ENCODE results near the gene NEUROG1.

Gene NEUROG1

DNA sequence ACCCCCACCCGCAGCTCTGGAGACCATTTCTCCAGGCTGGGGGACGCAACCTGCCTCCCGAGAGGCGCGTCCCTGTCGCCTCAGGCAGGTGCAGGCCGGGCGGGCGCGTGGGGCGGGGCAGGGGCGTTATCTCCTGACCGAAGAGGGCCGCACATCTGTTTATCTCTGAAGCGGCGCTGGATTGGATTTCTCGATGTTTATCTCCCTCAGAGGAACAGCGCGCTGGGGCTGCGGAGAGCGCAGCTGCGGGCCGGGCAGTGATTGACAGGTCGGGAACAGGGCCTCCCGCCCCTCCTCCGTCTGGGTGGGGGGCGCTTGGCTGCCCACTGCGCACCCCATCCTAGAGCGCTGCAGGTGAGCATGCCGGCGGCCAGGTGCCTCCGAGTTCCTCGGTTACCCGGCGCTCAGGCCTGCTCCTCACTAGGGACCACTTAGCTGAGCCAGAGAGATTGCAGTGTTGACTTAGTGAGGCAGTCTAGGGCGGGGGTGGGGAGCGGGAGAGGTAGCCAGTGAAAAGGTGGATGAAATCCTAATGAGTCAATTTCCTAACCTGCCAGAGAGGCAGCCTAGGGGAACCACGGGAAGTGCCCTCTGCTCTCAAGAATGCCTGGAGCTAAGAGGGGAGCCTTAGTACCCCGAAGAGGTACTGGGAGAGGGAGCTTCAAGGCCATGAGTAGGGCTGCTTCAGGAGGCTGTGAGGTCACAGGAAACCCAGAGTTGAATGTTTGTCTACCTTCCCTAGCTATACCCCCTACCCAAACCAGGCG is 44.0 kb downstream of the NEUROG1 start:
- no peak for DNase-seq

DNA sequence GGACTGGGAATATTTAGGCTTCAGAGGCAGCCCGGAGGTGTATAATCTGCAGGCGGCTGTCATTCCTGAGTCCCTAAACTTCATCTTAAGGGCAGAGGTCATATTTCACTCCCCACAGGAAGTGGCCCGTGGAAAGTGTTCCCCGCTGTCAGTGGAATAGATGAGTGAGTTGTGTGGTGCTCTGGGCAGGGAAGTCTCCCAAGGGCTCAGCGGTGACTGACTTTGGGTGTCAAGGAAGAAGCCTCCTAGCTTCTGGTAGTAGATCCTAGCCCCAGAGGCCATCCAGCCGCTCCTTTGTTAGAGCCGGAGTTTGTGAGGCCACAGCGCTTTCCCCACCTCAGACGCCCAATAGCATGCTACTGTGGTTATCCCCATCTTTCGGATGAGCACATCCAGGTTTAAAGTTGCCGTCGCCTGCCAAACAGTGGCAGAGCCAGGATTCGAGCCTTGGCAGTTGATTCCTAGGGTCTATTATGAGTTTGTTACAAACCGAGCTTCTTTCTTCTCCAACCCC is 44.7 kb downstream of the NEUROG1 start:
- no peak for DNase-seq

DNA sequence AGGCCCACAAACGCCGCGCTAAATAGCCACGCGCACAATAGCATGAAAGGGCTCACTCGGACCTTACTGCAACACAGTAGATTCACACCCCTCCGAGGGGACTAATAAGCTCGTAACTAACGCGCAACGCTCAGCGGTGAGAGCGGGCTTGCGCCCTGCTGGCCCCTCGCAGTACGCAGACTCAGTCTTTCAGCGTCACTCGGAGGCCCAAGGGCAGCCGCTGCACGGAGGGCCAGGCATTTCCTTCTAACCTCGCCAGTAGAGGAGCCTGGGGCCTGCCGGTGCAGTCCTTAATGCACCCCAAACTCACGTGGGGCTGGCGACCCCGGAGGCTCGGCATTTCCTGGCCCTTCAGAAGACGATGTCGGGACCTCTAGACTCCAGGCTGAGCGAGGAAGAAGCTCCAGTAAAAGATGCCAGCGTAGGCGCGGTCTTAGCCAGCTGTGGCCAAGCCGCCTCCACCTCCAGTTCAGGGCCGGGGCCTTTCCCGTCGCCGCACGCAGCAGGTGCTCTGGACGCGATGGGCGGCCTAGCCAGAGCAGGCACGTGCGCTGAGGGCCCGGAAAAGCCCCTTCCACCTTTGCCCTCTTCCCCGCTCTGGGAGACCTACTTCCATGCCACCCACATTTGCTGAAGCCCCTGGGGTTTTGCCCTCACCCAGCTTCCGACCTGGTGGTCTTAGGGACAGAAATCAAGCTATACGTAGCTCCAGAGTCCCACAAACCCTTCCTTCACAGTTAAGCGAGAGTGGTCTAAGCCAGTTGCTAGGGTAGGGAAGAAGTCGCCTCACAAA is 45.3 kb downstream of the NEUROG1 start:
- no peak for DNase-seq

DNA sequence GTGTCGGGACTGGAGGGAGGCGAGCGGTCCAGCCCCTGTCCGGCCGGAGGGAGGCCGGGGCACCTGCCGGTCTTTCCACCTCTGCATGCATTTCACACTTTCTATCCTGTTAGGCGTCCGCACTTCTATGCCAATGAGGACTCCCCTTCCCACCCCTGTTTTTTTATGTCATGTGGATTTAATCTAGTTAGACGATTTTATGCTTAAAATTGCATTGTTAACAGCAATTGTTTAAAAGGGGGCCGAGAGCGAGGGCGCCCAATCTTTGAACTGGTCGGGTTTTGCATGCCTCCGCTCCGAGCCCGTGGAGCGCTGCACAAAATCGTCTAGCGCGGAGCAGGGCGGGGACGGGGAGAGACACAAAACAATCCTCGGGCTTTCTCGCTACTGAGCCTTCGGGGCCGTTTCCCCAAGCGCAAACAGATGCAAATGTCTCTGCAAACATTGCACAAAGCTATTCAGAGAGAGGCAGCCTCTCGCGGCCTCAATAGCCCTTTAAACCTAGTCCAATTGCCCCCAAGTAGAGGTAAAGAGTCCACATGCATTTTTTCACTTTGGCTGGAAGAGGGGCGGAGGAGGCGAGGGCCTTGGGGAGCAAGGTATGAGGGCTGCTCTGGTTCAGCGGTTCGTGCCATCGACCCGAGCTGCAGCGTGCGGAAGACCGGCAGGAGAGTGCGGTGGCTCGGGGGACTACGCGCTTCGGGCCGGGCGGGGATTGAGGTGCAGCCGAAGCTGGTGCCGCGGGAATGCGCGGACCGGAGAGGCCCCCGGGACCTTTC is 46.1 kb downstream of the NEUROG1 start:
- DNase-seq: no peak

DNA sequence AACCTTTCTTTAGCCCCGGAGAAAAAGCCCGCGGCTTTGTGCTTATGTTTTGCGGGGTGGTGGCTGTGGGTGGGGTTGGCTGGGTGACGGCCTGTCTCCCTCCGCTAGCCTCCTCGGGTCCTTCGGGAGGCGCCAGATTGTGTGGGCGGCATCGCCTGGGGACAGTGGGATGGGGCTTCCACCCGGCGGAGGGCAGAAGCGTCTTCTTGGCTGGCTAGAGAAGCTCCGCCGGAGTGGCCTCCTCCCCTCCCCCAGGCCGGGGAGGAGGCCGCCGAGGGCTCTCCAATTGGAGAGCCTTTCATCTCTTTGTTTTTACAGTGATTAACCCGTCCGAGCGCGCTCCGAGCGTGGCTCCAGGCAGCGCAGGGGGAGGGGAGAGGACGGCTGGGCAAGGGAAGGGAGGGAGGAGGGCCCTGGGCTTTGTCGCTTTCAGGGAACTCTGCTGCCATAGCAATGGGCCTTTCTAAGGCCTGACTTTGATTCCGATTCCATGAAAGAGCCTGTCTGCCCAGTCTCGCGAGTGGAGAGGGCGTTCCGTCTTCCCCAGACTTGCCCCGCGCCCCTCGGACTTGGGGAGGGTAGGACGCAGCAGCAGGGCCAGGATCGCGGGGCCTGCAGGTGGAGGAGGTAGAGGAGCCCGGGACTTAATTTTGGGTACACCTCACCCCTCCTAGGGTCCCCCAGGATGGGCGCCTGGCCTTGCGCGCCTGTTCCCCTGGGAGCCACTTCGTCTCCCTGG is 46.9 kb downstream of the NEUROG1 start:
- DNase-seq: no peak

DNA sequence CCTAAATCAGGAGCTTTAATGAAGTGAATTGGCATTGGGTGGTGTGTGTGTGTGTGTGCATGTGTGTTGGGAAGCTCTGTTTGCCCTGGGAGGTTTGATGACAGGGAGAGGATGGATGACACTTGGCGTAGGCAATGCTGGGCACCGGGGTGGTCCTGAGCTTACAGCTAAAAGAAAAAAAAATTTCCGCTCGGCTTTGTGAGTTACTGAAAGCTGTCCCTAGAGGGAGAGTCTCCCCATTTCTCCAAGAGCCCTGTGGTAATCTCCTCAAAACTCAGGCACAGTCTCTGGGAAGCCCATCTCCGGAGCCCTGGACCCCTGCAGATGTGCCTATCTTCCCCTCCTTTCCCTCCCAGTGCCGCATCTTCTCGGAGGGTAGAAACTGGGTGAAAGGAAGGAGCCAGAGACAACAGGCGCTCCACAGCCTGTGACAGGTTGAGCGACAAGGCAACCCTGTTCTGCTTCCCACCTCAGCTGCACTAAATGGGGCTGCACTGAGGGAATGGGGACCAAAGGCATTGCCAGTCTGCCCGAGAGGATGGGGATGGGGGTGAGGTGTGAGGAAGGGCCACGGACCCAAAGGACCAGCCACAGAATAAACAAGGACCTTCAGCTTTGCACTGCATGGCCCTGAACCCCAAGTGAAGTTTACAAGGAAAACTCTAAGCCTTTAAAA is 47.8 kb downstream of the NEUROG1 start:
- DNase-seq: no peak

DNA sequence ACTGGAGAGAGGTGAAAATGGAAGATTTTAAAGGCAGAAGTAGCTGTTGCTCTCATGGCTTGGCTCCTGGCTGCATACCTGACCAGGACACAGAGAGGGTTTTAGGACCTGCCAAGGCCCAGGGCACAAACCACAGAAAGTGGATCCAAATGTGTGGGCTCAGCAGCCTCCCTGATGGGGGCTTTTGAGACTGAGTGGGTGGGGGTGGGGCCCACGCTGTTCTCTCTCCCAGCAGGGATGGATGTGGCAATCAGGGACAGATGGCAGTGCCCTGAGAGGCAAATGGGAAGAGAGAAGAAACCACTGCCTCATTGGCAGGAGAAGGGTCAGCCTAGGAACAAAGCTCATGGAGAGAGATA is 48.7 kb downstream of the NEUROG1 start:
- no peak for DNase-seq

GRCh38 chr5:135486131-135487036 is 49.4 kb downstream of the NEUROG1 start:
- no peak for DNase-seq

- DNase-seq: no peak
Observed at GRCh38 chr5:135484674-135485086, 51.1 kb downstream of the NEUROG1 start.
